ENCODE measurements around the gene STPG2. TPM values are rescaled to one million over a fixed set of nuclear protein-coding genes. Genes with fewer than 3 reads are reported as not detected.

The STPG2 gene
- polyA plus RNA-seq, 1 donor: 0.36 TPM

- Histone ChIP-seq H3K4me3 (ENCODE audit: low read length) (no peak overlapping the region), H3K36me3 (ENCODE audit: control insufficient read depth, insufficient read depth, low read length) (no peaks in the 10 kb centered on the region), H3K9me3 (ENCODE audit: control insufficient read depth, low read depth, low read length) (no peaks in the 10 kb centered on the region), H3K4me1 (ENCODE audit: control insufficient read depth, insufficient read depth, low read length) (no peaks in the 10 kb centered on the region), H3K27ac (ENCODE audit: low read length) (no peak overlapping the region), H3K27me3 (ENCODE audit: control insufficient read depth, insufficient read depth, low read length) (no peaks in the 10 kb centered on the region)
- no peak for DNase-seq
Observed at GRCh38 chr4:98150092-98150761, 7.0 kb upstream of the STPG2 start.

GRCh38 chr4:98148856-98149255, 5.6 kb upstream of the STPG2 start:
- no peak for DNase-seq
- H3K4me3 ChIP-seq (ENCODE audit: low read length): no peak overlapping the region
- no peaks in the 10 kb centered on the region for H3K36me3 ChIP-seq (ENCODE audit: control insufficient read depth, insufficient read depth, low read length)
- H3K9me3 ChIP-seq (ENCODE audit: control insufficient read depth, low read depth, low read length): no peaks in the 10 kb centered on the region
- H3K4me1 ChIP-seq (ENCODE audit: control insufficient read depth, insufficient read depth, low read length): no peaks in the 10 kb centered on the region
- no peak overlapping the region for H3K27ac ChIP-seq (ENCODE audit: low read length)
- no peaks in the 10 kb centered on the region for H3K27me3 ChIP-seq (ENCODE audit: control insufficient read depth, insufficient read depth, low read length)

GRCh38 chr4:98126141-98126540, 17.1 kb downstream of the STPG2 start:
- Histone ChIP-seq H3K27ac (ENCODE audit: low read length) (no peak overlapping the region), H3K36me3 (ENCODE audit: control insufficient read depth, insufficient read depth, low read length) (no peaks in the 10 kb centered on the region), H3K4me1 (ENCODE audit: control insufficient read depth, insufficient read depth, low read length) (no peaks in the 10 kb centered on the region), H3K9me3 (ENCODE audit: control insufficient read depth, low read depth, low read length) (no peaks in the 10 kb centered on the region), H3K27me3 (ENCODE audit: control insufficient read depth, insufficient read depth, low read length) (no peaks in the 10 kb centered on the region), H3K4me3 (ENCODE audit: low read length) (no peak overlapping the region)
- no peak for DNase-seq
- WGBS (ENCODE audit: insufficient coverage, low lambda C conversion rate): no CpG with 5 or more reads among the region's 3 CpGs

- WGBS (ENCODE audit: insufficient coverage, low lambda C conversion rate): no CpG with 5 or more reads among the region's 2 CpGs
- H3K4me3 ChIP-seq (ENCODE audit: low read length): no peak overlapping the region
- H3K4me1 ChIP-seq (ENCODE audit: control insufficient read depth, insufficient read depth, low read length): no peaks in the 10 kb centered on the region
- no peaks in the 10 kb centered on the region for H3K36me3 ChIP-seq (ENCODE audit: control insufficient read depth, insufficient read depth, low read length)
- DNase-seq: peak; percentile 19 to 32
- H3K9me3 ChIP-seq (ENCODE audit: control insufficient read depth, low read depth, low read length): no peaks in the 10 kb centered on the region
- no peak overlapping the region for H3K27ac ChIP-seq (ENCODE audit: low read length)
- H3K27me3 ChIP-seq (ENCODE audit: control insufficient read depth, insufficient read depth, low read length): no peaks in the 10 kb centered on the region
Observed at GRCh38 chr4:98125585-98125984, 17.7 kb downstream of the STPG2 start.

GRCh38 chr4:98117363-98117762, 25.9 kb downstream of the STPG2 start:
- H3K36me3 ChIP-seq (ENCODE audit: control insufficient read depth, insufficient read depth, low read length): no peaks in the 10 kb centered on the region
- H3K9me3 ChIP-seq (ENCODE audit: control insufficient read depth, low read depth, low read length): no peaks in the 10 kb centered on the region
- DNase-seq: no peak
- H3K27ac ChIP-seq (ENCODE audit: low read length): no peak overlapping the region
- H3K4me3 ChIP-seq (ENCODE audit: low read length): no peak overlapping the region
- WGBS (ENCODE audit: insufficient coverage, low lambda C conversion rate): 100% methylated on average over 2 of the region's 2 CpGs
- no peaks in the 10 kb centered on the region for H3K4me1 ChIP-seq (ENCODE audit: control insufficient read depth, insufficient read depth, low read length)
- H3K27me3 ChIP-seq (ENCODE audit: control insufficient read depth, insufficient read depth, low read length): no peaks in the 10 kb centered on the region

- Histone ChIP-seq H3K4me1 (ENCODE audit: control insufficient read depth, insufficient read depth, low read length) (no peaks in the 10 kb centered on the region), H3K36me3 (ENCODE audit: control insufficient read depth, insufficient read depth, low read length) (no peaks in the 10 kb centered on the region), H3K27ac (ENCODE audit: low read length) (no peak overlapping the region), H3K4me3 (ENCODE audit: low read length) (no peak overlapping the region), H3K27me3 (ENCODE audit: control insufficient read depth, insufficient read depth, low read length) (no peaks in the 10 kb centered on the region), H3K9me3 (ENCODE audit: control insufficient read depth, low read depth, low read length) (no peaks in the 10 kb centered on the region)
- DNase-seq: peak; percentile 5 to 14
- 60% methylated on average over 1 of the region's 3 CpGs for WGBS (ENCODE audit: insufficient coverage, low lambda C conversion rate)
Observed at GRCh38 chr4:98113012-98113411, 30.3 kb downstream of the STPG2 start.

DNA sequence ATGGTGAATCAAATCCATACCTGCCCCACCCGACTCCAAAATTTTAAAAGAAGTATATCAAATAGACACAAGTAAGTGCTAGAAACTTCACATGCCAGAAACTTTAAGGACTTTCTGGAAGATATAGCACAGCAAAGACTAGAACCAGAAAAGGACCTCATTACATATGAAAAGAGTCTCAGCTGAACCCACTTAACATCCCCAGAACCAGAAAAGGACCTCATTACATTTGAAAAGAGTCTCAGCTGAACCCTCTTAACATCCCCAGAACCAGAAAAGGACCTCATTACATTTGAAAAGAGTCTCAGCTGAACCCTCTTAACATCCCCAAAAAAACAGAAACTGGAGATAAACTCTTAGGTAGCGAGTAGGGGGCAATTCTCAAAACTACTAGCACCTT, 32.3 kb downstream of the STPG2 start:
- Histone ChIP-seq H3K27ac (ENCODE audit: low read length) (no peak overlapping the region), H3K27me3 (ENCODE audit: control insufficient read depth, insufficient read depth, low read length) (no peaks in the 10 kb centered on the region), H3K9me3 (ENCODE audit: control insufficient read depth, low read depth, low read length) (no peaks in the 10 kb centered on the region), H3K4me3 (ENCODE audit: low read length) (no peak overlapping the region), H3K4me1 (ENCODE audit: control insufficient read depth, insufficient read depth, low read length) (no peaks in the 10 kb centered on the region), H3K36me3 (ENCODE audit: control insufficient read depth, insufficient read depth, low read length) (no peaks in the 10 kb centered on the region)
- DNase-seq: no peak
- WGBS (ENCODE audit: insufficient coverage, low lambda C conversion rate): no CpG with 5 or more reads among the region's 2 CpGs

GRCh38 chr4:98110214-98110613, 33.1 kb downstream of the STPG2 start:
- no peaks in the 10 kb centered on the region for H3K27me3 ChIP-seq (ENCODE audit: control insufficient read depth, insufficient read depth, low read length)
- H3K9me3 ChIP-seq (ENCODE audit: control insufficient read depth, low read depth, low read length): no peaks in the 10 kb centered on the region
- no peak overlapping the region for H3K4me3 ChIP-seq (ENCODE audit: low read length)
- no peak overlapping the region for H3K27ac ChIP-seq (ENCODE audit: low read length)
- H3K4me1 ChIP-seq (ENCODE audit: control insufficient read depth, insufficient read depth, low read length): no peaks in the 10 kb centered on the region
- DNase-seq: no peak
- WGBS (ENCODE audit: insufficient coverage, low lambda C conversion rate): no CpG with 5 or more reads among the region's 5 CpGs
- H3K36me3 ChIP-seq (ENCODE audit: control insufficient read depth, insufficient read depth, low read length): no peaks in the 10 kb centered on the region

DNA sequence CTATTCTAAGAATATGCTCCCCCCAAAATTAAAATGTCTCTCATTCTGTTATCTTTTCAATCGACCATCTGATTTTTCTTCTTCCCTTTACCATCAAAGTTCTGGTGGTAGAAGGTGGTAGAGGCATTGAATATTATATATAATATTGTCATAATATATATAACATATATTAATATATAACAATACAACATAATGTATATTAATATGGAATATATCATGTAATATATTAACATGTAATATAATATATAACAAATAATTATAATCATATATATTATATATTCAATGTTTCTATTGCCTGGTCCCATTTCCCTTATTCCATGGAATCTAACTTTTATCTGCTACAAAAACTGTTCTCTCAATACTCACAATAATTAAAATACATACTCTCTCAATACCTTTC, 40.6 kb downstream of the STPG2 start:
- Histone ChIP-seq H3K36me3 (ENCODE audit: control insufficient read depth, insufficient read depth, low read length) (no peaks in the 10 kb centered on the region), H3K27me3 (ENCODE audit: control insufficient read depth, insufficient read depth, low read length) (no peaks in the 10 kb centered on the region), H3K9me3 (ENCODE audit: control insufficient read depth, low read depth, low read length) (no peaks in the 10 kb centered on the region), H3K27ac (ENCODE audit: low read length) (no peak overlapping the region), H3K4me3 (ENCODE audit: low read length) (no peak overlapping the region), H3K4me1 (ENCODE audit: control insufficient read depth, insufficient read depth, low read length) (no peaks in the 10 kb centered on the region)
- WGBS (ENCODE audit: insufficient coverage, low lambda C conversion rate): 100% methylated on average over 1 of the region's 1 CpG
- no peak for DNase-seq

DNA sequence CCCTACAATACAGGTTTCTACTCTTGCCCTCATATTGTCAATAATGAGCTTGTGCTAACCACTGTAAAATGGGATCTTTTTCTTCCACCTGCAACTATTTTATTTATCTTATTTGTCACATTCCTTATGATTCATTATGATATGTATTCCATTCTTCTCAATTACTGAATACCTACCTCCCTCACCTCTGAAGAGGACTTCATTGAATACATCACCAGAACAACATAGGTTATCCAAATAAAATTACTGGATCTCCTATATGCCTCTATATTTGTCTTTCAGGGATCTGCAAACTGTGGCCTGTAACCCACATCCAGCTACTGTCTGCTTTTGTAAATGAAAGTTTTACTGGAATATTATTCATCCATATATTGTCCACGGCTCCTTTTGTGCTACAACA, 41.3 kb downstream of the STPG2 start:
- DNase-seq: no peak
- Histone ChIP-seq H3K27ac (ENCODE audit: low read length) (no peak overlapping the region), H3K4me3 (ENCODE audit: low read length) (no peak overlapping the region), H3K9me3 (ENCODE audit: control insufficient read depth, low read depth, low read length) (no peaks in the 10 kb centered on the region), H3K4me1 (ENCODE audit: control insufficient read depth, insufficient read depth, low read length) (no peaks in the 10 kb centered on the region), H3K27me3 (ENCODE audit: control insufficient read depth, insufficient read depth, low read length) (no peaks in the 10 kb centered on the region), H3K36me3 (ENCODE audit: control insufficient read depth, insufficient read depth, low read length) (no peaks in the 10 kb centered on the region)
- 100% methylated on average over 1 of the region's 1 CpG for WGBS (ENCODE audit: insufficient coverage, low lambda C conversion rate)

- no peaks in the 10 kb centered on the region for H3K9me3 ChIP-seq (ENCODE audit: control insufficient read depth, low read depth, low read length)
- no peaks in the 10 kb centered on the region for H3K36me3 ChIP-seq (ENCODE audit: control insufficient read depth, insufficient read depth, low read length)
- H3K4me3 ChIP-seq (ENCODE audit: low read length): no peak overlapping the region
- no peak for DNase-seq
- no peak overlapping the region for H3K27ac ChIP-seq (ENCODE audit: low read length)
- no peaks in the 10 kb centered on the region for H3K27me3 ChIP-seq (ENCODE audit: control insufficient read depth, insufficient read depth, low read length)
- H3K4me1 ChIP-seq (ENCODE audit: control insufficient read depth, insufficient read depth, low read length): peaks cover 9% of the 10 kb centered on the region
Observed at GRCh38 chr4:98098764-98099163, 44.5 kb downstream of the STPG2 start.
